GM10847 (cell line): ENCODE data around the gene PAM.

Experiments
- POLR2A ChIP-seq: IDR thresholded peaks from 2 replicates; pipeline ENCODE4 v1.6.1; 2011; ENCODE audit not compliant: insufficient read length; ENCODE audit errors: extremely low read depth

The PAM gene

GRCh38 chr5:103036601-103037000 is 281.5 kb downstream of the PAM start:
- no peak for TF ChIP-seq POLR2A

DNA sequence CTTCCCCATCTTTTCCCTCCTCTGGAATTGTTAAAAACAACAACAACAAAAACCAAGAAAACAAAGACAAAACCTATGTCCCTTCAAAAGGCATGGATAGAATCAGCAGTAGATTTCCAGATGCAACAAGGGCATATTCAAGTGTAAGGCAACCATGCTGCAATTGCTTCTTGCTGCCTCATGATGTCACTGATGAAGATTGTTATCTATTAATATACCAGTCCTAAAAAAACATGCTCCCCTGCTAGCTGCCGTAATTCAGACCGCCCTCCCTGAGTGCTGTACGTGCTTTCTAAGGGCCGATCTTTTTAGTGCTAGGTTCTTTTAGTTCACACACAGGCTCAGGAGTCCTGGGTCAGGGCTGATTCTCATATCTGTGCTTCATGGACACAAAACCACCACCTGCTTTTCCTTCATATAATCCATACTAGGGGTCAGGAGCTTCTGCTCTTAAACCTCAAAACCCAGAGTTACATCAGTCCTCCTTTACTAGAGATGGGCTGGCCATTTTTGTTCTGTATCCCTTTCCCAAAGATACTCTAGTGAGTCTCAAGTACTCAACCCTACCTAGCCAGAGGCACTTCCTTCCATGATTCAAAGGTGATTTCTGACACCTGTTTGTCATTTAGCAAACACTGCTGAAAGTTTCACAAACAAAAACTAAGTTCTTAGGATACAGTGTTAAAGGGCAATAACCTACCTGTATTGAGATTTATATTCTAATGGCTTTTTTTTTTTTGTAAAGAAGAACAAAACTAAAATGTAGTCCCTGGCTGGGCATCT is 282.8 kb downstream of the PAM start:
- TF ChIP-seq POLR2A, result no peak

GRCh38 chr5:103041071-103041676 is 286.1 kb downstream of the PAM start:
- no peak for TF ChIP-seq POLR2A

- no peak for TF ChIP-seq POLR2A
Observed at GRCh38 chr5:103057208-103058130, 302.4 kb downstream of the PAM start.

GRCh38 chr5:103059525-103059924 is 304.4 kb downstream of the PAM start:
- no peak for TF ChIP-seq POLR2A

DNA sequence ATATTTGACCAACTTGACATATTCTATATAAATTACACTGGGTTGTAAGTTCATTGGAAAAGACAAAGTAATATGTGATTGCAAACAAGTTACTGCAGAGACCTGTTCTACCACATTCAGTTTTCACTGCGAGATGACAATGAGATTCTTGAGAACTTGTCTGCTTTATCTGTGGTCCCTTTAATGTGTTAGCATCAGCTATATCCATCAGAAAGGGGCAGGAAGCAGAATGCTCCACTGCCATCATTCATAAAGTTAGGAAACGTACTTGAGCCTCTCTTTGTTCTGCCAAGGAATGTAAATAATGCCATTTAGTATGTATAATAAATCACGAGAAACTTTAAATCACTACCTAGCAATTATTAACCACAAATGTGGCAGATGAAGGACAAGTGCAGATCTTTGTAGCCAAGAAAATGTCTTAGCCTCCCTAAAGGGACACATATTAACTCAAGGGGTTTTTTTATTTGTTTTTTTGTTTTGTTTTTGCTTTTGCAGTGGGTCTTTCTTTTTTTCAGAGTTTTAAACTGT is 305.4 kb downstream of the PAM start:
- no peak for TF ChIP-seq POLR2A

- no peak for TF ChIP-seq POLR2A
Observed at GRCh38 chr5:103066326-103066725, 311.2 kb downstream of the PAM start.

DNA sequence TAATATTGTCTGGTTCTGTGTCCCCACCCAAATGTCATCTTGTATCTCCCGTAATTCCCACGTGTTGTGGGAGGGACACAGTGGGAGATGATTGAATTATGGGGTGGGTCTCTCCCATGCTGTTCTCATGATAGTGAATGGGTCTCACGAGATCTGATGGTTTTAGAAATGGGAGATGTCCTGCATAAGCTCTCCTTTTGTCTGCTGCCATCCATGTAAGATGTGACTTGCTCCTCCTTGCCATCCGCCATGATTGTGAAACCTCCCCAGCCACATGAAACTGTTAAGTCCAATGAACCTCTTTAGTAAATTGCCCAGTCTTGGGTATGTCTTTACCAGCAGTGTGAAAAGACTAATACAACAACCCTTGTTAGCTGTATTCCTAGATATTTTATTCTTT is 320.3 kb downstream of the PAM start:
- TF ChIP-seq POLR2A, result no peak
